HepG2 (cell line): ENCODE measurements around the gene HBD. TPM values are rescaled to one million over a fixed set of nuclear protein-coding genes. Genes with fewer than 3 reads are reported as not detected.

Experiments used
- CBFB ChIP-seq: sonication (generic); formaldehyde crosslinking; IDR thresholded peaks from 2 replicates; pipeline ENCODE4 v1.4.0; 2020; ENCODE audit warnings: missing genetic modification reagents
- CSRNP1 ChIP-seq: sonication (generic); formaldehyde crosslinking; IDR thresholded peaks from 2 replicates; pipeline ENCODE4 v1.8.1; 2023; ENCODE audit warnings: mild to moderate bottlenecking, missing genetic modification reagents
- GMEB2 ChIP-seq: IDR thresholded peaks from 2 replicates; pipeline ENCODE4 v1.6.1; 2016; ENCODE audit warnings: missing biosample characterization, missing genetic modification reagents, low read depth
- RERE ChIP-seq: IDR thresholded peaks from 2 replicates; pipeline ENCODE4 v1.6.1; 2016; ENCODE audit warnings: low read depth, missing genetic modification reagents, missing compliant biosample characterization
- ZNF367 ChIP-seq: sonication (generic); formaldehyde crosslinking; IDR thresholded peaks from 2 replicates; pipeline ENCODE4 v1.4.0; 2020; ENCODE audit warnings: missing genetic modification reagents, borderline replicate concordance
- polyA plus RNA-seq, 8 experiments: library from polyadenylated mRNA; depleted of rRNA in 3 of 8; stranded (reverse) in 7 of 8; unstranded in 1 of 8; fragments of >200 nt; fragmentation: Illumina TruSeq in 4 of 8; extraction: Trizol in 4 of 8; gene quantifications; 2 replicates each; pipeline versions ENCODE4 v1.2.1 to v1.2.3, GENCODE V29; 2011 to 2016; ENCODE audit warnings: low read depth in 4 of 8, missing spikeins in 1 of 8, mixed read lengths in 1 of 8; ENCODE audit not compliant: insufficient read depth in 1 of 8
- total RNA-seq, 5 experiments: library from RNA; depleted of rRNA; stranded (reverse); fragments of >200 nt; fragmentation: Illumina TruSeq; extraction: Trizol; gene quantifications; 2 replicates each; pipeline ENCODE4 v1.2.3, GENCODE V29; 2016; ENCODE audit warnings: low read depth in 1 of 5

HBD gene
- total and polyA plus RNA-seq, 2 of the 13 experiments (the other 11 are each of a cell fraction or from before 2014, with no cell fraction given): not detected

- TF ChIP-seq GMEB2 (CRISPR knock-in tag) (no peak), RERE (CRISPR knock-in tag) (no peak), CBFB (CRISPR knock-in tag) (no peak), CSRNP1 (CRISPR knock-in tag) (no peak), ZNF367 (CRISPR knock-in tag) (no peak)
Measured at GRCh38 chr11:5242933-5243815, 8.9 kb upstream of the HBD start (continued).
